MM.1S (cell line): ENCODE results near the gene SLC24A3.

Experiments
- DNase-seq: peaks from one replicate; pipeline ENCODE4 v3.0.0-alpha.2; 2015
- H2AFZ ChIP-seq: fragments of 300-600 bp; sonication (generic); 2 replicates; pipeline ENCODE4 v1.6.0; 2016; ENCODE audit warnings: antibody characterized with exemption, low read length
- H3F3A ChIP-seq: fragments of 300-600 bp; sonication (generic); 2 replicates; pipeline ENCODE4 v1.6.1; 2016; ENCODE audit warnings: mild to moderate bottlenecking, antibody characterized with exemption, low read length, moderate library complexity, mixed read lengths; ENCODE audit not compliant: insufficient read depth
- H3K27ac ChIP-seq: fragments of 300-600 bp; sonication (generic); 2 replicates; pipeline ENCODE4 v1.5.1; 2016; ENCODE audit warnings: mild to moderate bottlenecking, low read length
- H3K27me3 ChIP-seq: fragments of 300-600 bp; sonication (generic); replicated peaks from 2 replicates; pipeline ENCODE4 v1.6.0; 2016; ENCODE audit warnings: low read length; ENCODE audit not compliant: insufficient read depth
- H3K36me3 ChIP-seq: fragments of 300-600 bp; sonication (generic); replicated peaks from 2 replicates; pipeline ENCODE4 v1.6.1; 2016; ENCODE audit warnings: mild to moderate bottlenecking, low read length, mixed read lengths; ENCODE audit not compliant: insufficient read depth
- H3K4me1 ChIP-seq: fragments of 300-600 bp; sonication (generic); 2 replicates; pipeline ENCODE4 v1.6.1; 2016; ENCODE audit warnings: low read length, mixed read lengths
- H3K4me2 ChIP-seq: fragments of 300-600 bp; sonication (generic); 2 replicates; pipeline ENCODE4 v1.6.0; 2016; ENCODE audit warnings: low read depth, low read length
- H3K4me3 ChIP-seq: fragments of 300-600 bp; sonication (generic); 2 replicates; pipeline ENCODE4 v1.5.1; 2016; ENCODE audit warnings: low read length, mixed read lengths
- H3K79me2 ChIP-seq: fragments of 300-600 bp; sonication (generic); 2 replicates; pipeline ENCODE4 v1.6.1; 2016; ENCODE audit warnings: mixed run types, low read length, mixed read lengths
- H3K9ac ChIP-seq: fragments of 300-600 bp; sonication (generic); 2 replicates; pipeline ENCODE4 v1.6.1; 2016; ENCODE audit warnings: low read length, mixed read lengths
- H3K9me2 ChIP-seq: fragments of 300-600 bp; sonication (generic); replicated peaks from 2 replicates; pipeline ENCODE4 v1.6.1; 2016; ENCODE audit warnings: mild to moderate bottlenecking, low read length, mixed read lengths; ENCODE audit not compliant: insufficient read depth
- H3K9me3 ChIP-seq: fragments of 300-600 bp; sonication (generic); replicated peaks from 2 replicates; pipeline ENCODE4 v1.6.1; 2016; ENCODE audit warnings: mild to moderate bottlenecking, low read length, mixed read lengths; ENCODE audit not compliant: insufficient read depth
- H4K20me1 ChIP-seq: fragments of 300-600 bp; sonication (generic); 2 replicates; pipeline ENCODE4 v1.6.1; 2016; ENCODE audit warnings: mild to moderate bottlenecking, low read length, moderate library complexity, mixed read lengths; ENCODE audit not compliant: insufficient read depth
- EZH2 ChIP-seq: fragments of 300-600 bp; sonication (generic); optimal IDR thresholded peaks from 2 replicates; pipeline ENCODE3; 2017; ENCODE audit warnings: low read depth, mild to moderate bottlenecking, antibody characterized with exemption, low read length, mixed read lengths
- EZH2phosphoT487 ChIP-seq: fragments of 300-600 bp; sonication (generic); IDR thresholded peaks from 2 replicates; pipeline ENCODE4 v1.6.1; 2018; ENCODE audit warnings: antibody characterized with exemption, low read length
- TF ChIP-seq, protein P1 (sequence below): fragments of 300-600 bp; sonication (generic); IDR thresholded peaks from 2 replicates; pipeline ENCODE4 v1.5.1; 2016; ENCODE audit warnings: antibody characterized with exemption, low read length, mixed read lengths

SLC24A3 gene

DNA sequence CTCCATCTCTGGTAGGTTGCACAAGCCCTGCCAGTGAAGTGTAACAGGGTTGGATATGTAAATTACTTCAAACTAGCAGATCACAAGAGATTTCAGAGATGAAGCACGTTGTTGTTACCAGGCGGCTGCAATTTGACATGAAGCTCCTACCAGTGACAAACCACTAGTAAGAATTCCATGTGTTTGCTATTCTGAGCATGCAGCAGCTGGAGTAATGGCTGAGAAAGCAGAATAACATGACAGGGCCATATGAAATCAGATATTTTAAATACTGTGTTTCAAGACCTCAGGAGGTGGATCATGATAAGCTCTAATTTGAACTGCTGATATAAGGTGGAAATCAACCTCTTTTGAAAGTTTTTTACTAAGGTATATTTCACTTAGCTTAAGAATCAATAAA is 557.1 kb downstream of the SLC24A3 start:
- Histone ChIP-seq H3K79me2 (no peaks in the 10 kb centered on the region), H3K36me3 (no peaks in the 10 kb centered on the region), H3K9me3 (no peaks in the 10 kb centered on the region), H4K20me1 (no peaks in the 10 kb centered on the region), H3K9me2 (no peaks in the 10 kb centered on the region), H3K4me2 (no peak overlapping the region), H3K27me3 (no peaks in the 10 kb centered on the region), H3K4me3 (no peak overlapping the region), H3K4me1 (peaks cover 10% of the 10 kb centered on the region), H3F3A (no peaks in the 10 kb centered on the region), H2AFZ (no peak overlapping the region), H3K27ac (no peak overlapping the region), H3K9ac (no peak overlapping the region)
- TF ChIP-seq EZH2 (no peak), EZH2phosphoT487 (no peak)
- TF ChIP-seq, protein P1, sequence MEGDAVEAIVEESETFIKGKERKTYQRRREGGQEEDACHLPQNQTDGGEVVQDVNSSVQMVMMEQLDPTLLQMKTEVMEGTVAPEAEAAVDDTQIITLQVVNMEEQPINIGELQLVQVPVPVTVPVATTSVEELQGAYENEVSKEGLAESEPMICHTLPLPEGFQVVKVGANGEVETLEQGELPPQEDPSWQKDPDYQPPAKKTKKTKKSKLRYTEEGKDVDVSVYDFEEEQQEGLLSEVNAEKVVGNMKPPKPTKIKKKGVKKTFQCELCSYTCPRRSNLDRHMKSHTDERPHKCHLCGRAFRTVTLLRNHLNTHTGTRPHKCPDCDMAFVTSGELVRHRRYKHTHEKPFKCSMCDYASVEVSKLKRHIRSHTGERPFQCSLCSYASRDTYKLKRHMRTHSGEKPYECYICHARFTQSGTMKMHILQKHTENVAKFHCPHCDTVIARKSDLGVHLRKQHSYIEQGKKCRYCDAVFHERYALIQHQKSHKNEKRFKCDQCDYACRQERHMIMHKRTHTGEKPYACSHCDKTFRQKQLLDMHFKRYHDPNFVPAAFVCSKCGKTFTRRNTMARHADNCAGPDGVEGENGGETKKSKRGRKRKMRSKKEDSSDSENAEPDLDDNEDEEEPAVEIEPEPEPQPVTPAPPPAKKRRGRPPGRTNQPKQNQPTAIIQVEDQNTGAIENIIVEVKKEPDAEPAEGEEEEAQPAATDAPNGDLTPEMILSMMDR, result no peak
- DNase-seq, result no peak

DNA sequence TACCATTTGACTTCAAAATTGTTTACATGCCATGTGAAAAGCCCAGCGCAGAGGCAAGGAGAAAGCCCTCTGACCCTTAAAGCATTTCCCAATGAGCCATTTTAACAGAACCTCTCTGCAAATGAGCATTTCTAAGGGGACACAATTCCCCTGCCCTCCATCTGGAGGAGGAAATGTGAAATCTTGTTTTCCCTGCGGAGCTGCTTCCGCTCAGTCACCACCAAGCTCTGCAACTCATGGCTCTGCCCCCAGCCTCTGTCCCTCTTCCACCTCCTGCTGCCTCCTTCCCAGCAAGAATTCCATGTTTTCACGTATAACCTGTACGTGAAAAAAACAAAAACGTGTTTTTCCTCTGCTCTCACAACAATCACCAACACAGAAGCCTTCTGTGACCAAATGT is 557.9 kb downstream of the SLC24A3 start:
- no peak overlapping the region for H3K4me3 ChIP-seq
- DNase-seq, result no peak
- H3K9me3 ChIP-seq, result no peaks in the 10 kb centered on the region
- no peak overlapping the region for H3K9ac ChIP-seq
- no peaks in the 10 kb centered on the region for H3F3A ChIP-seq
- H3K79me2 ChIP-seq, result no peaks in the 10 kb centered on the region
- H3K27me3 ChIP-seq, result no peaks in the 10 kb centered on the region
- TF ChIP-seq EZH2 (no peak), EZH2phosphoT487 (no peak)
- TF ChIP-seq, protein P1, result no peak
- H3K4me1 ChIP-seq, result peaks cover 10% of the 10 kb centered on the region
- H3K4me2 ChIP-seq, result no peak overlapping the region
- H3K36me3 ChIP-seq, result no peaks in the 10 kb centered on the region
- H4K20me1 ChIP-seq, result no peaks in the 10 kb centered on the region
- H3K9me2 ChIP-seq, result no peaks in the 10 kb centered on the region
- no peak overlapping the region for H2AFZ ChIP-seq
- H3K27ac ChIP-seq, result no peak overlapping the region

DNA sequence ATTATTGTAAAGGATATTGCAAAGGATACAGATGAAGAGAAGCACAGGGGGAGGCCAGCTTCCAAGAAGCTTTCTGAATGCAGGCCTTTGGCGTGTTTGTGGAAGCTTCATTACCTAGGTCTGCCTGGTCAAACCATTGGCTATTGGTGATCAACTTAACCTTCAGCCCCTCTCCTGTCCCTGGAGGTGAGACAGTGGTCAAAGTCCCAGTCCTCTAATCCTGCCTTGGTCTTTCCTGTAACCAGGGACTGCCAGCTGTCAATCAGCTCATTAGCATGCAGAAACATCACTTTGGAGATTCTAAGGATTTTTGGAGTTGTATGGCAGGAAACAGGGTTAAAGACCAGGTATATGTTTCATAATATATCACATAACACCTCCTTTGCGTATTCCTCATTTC is 558.6 kb downstream of the SLC24A3 start:
- Histone ChIP-seq H3K27ac (no peak overlapping the region), H3F3A (no peaks in the 10 kb centered on the region), H3K9ac (no peak overlapping the region), H3K36me3 (no peaks in the 10 kb centered on the region), H2AFZ (no peak overlapping the region), H3K4me2 (no peak overlapping the region), H3K4me3 (no peak overlapping the region), H3K27me3 (no peaks in the 10 kb centered on the region), H3K4me1 (peaks cover 10% of the 10 kb centered on the region), H4K20me1 (no peaks in the 10 kb centered on the region), H3K79me2 (no peaks in the 10 kb centered on the region), H3K9me3 (no peaks in the 10 kb centered on the region), H3K9me2 (no peaks in the 10 kb centered on the region)
- no peak for DNase-seq
- TF ChIP-seq, protein P1, result no peak
- no peak for TF ChIP-seq EZH2
- no peak for TF ChIP-seq EZH2phosphoT487
